ENCODE results near the gene FBXO41.
A peak's percentile ranks its signal among the peaks of the same experiment; 100 is the strongest.

- TF ChIP-seq, protein P1, sequence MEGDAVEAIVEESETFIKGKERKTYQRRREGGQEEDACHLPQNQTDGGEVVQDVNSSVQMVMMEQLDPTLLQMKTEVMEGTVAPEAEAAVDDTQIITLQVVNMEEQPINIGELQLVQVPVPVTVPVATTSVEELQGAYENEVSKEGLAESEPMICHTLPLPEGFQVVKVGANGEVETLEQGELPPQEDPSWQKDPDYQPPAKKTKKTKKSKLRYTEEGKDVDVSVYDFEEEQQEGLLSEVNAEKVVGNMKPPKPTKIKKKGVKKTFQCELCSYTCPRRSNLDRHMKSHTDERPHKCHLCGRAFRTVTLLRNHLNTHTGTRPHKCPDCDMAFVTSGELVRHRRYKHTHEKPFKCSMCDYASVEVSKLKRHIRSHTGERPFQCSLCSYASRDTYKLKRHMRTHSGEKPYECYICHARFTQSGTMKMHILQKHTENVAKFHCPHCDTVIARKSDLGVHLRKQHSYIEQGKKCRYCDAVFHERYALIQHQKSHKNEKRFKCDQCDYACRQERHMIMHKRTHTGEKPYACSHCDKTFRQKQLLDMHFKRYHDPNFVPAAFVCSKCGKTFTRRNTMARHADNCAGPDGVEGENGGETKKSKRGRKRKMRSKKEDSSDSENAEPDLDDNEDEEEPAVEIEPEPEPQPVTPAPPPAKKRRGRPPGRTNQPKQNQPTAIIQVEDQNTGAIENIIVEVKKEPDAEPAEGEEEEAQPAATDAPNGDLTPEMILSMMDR (IDR thresholded peaks at IDR 0.05; ENCODE audit: insufficient read depth, low read length): no peak
- TF ChIP-seq REST (IDR thresholded peaks at IDR 0.05; ENCODE audit: insufficient replicate concordance, low read depth) (no peak), POLR2AphosphoS5 (IDR thresholded peaks at IDR 0.05; ENCODE audit: low read depth) (0 out of 2 replicates have a peak, but pooled peaks have one; percentile 16)
Observed at GRCh38 chr2:73227086-73227485, 57.2 kb downstream of the FBXO41 start.

Measured in HL-60 (cell line).